NCI-H2227 (cell line): Measurements from ENCODE around the gene KIAA1755.
A peak's percentile ranks its signal among the peaks of the same experiment; 100 is the strongest.

Experiments
- DNase-seq: peaks from one replicate; lab custom pipeline; 2025; ENCODE audit not compliant: unreplicated experiment; lab: John Stamatoyannopoulos, UW

The KIAA1755 gene

DNA sequence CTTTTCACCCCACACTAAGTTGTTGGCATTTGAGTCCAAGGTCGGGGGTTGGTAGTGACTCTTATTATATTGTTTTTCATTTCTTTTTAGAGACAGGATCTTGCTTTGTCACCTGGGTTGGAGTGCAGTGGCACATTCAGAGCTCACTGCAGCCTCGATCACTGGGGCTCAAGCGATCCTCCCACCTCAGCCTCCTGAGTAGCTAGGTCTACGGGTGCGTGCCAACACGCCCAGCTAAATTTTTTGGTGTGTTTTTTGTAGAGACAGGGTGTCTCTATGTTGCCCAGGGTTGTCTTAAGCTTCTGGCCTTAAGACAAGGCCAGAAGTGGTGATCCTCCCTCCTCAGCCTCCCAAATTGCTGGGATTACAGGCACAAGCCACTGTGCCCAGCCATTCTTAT, 70.4 kb downstream of the KIAA1755 start:
- no peak for DNase-seq

DNA sequence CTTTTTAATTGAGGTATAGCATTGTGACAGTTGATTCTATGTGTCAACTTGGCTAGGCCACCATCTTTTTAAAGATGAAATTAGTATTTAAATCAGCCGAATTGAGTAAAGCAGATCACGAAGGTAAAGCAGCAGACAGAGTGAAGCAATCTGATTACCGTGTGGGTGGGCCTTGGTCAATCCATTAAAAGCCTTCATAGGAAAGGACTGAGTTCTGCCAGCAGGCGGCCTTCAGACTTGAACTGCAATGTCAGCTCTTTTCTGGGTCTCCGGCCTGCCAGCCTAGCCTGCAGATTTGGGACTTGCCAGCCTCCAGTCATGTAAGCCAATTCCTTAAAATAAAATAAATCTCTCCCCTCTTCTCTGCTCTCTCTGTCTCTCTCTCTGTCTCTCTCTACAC, 73.0 kb downstream of the KIAA1755 start:
- DNase-seq, result peak; percentile 42

DNA sequence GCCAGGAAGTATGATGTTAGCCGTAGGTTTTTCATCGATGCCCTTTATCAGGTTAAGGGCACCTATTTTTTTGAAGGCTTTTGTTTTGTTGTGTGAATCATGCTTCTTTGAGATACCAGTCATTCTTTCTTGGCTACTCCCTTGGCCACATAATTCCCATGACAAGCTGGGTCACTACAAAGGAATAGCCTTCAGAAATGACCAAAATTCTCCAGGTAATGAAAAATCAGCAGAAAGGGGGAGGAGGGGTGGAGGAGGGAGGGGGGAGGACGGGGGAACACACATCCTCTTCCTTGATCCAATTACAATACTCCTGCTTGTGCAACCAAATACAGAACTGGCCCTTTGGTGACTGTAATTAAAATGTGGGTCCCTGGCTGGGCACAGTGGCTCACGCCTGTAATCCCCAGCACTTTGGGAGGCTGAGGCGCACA, 73.7 kb downstream of the KIAA1755 start:
- DNase-seq, result no peak

DNA sequence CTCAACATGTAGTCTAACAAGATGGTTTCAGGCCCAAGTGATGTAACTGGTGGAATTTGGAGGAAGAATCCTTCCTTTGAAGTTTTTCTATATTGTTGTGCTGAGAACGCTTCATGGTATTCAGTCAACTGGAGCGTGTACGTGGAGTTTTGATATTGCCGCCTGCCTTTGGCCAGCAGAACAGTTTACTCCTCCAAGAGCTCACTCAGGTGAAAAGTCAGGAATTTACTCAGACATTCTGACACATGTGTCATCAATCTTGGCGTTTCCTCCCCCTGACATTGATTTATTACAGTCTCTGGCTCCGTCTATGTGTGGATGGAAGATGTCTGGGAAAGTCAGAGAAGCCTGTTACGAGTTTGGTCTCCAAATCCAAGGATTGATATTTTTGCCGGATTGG, 76.4 kb downstream of the KIAA1755 start:
- DNase-seq, result no peak

DNA sequence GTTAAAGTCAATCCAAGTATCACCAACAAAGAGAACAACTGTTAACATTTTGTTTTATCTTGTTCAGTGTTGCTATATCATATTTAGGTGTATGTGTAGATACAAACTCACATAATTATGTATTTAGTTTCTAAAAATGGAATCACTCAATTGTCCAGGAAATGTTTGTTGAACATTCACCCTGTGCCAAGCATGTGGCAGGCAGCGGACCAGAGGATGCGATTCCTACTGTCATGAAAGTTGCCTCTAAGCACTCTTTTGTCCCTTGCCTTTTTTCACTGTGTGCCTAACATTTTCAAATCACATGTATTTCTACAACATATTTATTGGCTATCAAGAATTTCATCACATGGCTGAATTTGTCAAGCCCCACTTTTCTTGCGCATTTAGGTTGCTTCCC, 78.6 kb downstream of the KIAA1755 start:
- DNase-seq, result no peak

DNA sequence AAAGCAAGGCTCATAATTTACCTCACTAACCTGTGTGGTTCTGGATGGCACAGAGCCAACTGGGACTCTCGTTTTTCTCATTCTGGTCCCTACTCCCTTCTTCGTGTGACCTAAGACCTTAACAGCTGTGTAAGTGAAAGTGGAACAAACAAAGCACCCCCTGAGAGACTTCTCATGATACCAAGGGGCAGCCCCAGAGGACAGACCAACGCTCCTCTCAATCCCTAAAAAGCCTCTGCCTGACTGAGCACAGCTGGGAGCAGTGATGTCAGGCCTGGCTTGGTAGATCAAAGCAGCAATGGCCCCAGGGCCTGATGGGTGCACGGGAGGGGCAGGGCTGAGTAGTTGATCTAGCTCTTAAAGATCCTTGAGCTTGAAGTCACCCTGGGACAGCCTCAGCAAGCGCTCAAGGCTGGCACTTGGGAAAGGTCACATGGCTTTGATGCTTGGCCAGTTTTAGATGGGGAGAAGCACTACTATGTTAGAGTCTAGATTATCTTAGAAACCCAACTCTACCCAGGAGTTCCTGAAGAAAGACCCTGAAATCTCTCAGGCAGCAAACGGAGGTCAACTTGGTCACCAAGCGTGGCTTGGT, 79.2 kb downstream of the KIAA1755 start:
- DNase-seq, result no peak

DNA sequence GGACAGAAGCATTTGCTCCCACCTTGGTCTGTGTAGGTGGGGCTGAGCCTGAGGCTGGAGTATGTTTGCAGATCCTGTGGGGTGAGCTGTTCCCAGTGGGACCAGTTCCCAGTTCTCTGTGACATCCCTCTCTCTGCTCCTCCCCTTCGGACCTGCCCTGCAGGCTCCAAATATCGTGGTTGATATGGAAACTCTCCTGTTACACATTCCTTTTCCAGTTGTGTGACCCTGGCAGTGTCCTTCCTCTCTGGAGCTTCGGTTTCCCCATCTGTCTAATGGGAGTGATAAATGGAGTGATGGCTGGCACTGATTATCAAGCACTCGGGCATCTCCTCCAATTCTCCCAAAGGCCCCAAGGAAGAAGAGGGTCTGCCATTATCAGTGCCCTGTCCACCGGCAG, 79.8 kb downstream of the KIAA1755 start:
- DNase-seq, result no peak

DNA sequence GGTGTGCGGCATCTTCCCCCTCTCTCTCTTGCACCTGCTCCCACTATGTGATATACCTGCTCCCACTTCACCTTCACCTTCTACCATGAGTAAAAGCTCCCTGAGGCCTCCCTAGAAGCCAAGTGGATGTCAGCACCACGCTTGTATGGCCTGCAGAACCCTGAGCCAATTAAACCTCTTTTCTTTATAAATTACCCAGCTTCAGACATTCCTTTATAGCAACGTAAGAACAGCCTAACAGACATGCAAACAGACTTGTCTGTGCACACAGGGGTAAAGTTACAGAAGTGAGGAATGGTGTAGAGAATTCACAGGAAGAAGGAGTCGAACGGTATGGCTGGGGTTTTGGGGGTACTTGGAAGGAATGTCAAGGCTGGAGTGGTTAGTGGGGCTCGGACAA, 80.7 kb downstream of the KIAA1755 start:
- no peak for DNase-seq

DNA sequence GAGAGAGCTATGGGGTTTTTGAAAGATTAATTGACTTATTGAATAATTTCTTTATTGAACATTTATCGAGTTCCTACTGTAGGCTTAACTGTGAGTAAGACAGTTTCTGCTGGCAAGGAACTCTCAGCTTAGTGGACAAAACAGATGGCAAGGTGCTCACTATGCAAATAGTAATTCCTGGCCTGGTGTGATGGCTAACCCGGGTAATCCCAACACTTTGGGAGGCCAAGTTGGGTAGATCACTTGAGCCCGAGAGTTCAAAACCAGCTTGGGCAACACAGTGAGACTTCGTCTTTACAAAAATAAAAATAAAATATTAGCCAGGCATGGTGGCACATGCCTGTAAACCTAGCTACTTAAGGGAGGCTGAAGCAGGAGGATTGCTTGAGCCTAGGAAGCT, 82.0 kb downstream of the KIAA1755 start:
- no peak for DNase-seq

DNA sequence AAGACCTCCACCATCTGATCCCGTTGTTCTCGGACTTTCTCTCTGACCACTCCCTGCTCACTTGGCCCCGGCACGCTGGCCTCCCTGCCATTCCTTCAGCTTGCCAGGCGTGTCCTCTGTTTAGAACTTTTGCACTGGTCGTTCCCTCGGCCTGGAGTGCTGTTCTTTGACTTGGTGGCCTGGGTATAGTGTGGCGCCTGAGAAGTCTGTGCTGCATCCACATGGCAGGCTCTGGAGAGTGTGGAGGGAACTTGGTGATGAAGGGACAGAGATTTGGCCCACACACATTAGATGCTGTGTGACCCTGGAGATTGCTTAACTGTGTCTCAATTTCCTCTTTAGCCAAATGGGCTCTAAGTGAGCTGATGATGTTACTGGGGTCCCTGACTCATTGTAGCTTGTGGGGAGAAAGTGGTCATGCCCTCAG, 82.5 kb downstream of the KIAA1755 start:
- no peak for DNase-seq

DNA sequence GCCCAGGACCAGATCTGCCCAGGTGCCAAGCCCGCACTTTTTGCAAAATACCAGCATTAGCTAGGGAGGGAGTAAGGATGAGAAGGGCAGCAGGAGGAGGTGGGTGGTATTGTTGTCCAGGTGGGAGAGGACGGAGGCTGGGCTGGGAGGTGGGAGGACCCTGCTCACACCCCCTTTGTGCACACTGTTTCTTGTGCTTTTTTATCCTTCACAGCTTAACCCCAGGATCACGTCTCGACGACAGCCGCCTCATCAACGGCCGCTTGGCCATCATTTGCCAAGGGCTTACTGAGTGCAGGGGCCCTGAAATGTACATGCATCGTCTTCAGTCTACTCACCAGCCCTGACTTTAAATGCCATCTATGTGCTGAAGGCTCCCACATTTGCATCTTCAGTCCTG, 83.3 kb downstream of the KIAA1755 start:
- DNase-seq, result no peak

DNA sequence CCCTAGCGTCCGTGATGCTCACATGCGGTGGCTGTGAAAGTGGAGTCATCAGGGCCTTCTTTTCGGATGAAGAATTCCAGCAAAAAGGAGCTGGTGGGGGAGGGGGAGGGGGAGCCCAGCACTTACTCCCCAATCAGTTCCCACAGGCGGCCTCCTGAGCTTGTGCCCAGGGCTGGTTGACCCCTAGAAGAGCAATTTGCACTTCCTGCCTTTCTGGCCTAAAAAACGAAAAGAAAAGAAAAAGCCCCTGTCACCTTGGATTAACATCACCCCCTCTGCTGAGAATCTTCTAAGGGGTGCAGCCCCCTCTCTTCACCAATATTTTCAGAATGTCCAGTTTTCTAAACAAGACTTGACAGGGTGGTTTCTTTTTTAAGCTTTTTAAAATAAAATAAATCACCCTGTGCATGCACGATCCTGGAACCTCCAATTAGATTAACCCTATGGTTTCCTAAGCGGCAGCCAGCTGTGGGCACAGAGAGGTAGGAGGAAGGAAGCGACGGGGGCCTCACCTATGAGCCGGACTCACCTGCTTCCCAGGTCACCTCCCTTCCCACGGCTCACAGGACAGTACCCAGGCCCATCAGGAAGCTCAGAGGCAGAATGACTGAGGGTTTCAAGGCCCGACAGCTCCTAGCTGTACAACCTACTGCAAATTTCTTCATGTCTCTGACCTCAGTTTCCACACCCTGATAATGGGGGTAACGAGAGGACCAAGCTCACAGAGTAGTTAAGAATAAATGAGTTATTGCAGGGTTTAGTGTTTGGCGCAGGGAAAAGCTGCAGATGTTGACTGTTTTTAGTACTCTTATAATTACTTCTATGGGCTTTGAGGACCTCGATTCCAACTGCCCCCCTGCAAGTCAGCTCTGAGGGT, 85.0 kb downstream of the KIAA1755 start:
- DNase-seq, result no peak

DNA sequence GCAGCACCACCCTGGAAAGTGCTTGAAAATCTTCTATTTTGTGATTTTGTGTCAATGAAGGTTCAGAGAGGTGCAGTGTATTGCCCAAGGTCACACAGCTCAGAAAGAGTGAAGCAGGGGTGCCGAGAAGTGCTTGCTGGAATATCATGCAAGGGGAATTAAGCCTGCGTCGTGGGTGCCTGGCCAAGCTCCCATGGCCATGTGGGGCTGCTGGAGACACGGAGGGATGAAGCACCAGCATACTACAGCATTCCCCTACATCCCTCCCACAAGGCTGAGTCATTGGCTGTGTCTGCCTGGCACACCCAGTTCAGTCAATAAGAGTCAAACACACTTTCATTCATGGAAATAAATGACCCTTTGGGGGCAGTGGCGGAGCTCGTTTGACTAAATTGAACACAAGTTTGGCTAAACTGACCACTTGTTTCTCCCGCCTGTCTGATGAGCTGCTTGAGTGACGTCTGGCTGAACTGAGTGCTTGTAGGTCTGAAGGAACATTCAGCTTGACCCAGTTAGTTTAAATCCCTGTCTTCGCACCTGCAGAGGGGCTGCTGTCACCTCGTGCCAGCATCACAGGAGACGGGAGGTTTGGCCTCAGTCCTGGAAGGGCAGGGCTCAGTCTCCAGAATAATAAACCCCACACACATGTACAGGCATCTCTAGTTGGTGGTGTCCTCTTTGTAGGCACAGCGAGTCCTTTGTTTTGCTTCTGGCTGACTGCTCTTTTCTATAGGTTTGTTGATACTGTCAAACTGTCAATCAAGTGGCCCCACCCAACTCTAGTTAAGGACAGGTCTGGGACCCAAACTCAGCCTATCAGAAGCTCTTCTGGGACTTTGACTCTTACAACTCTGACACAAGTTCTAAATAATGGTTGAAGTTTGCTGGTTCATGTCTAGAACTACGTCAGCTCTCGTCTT, 87.0 kb downstream of the KIAA1755 start:
- no peak for DNase-seq

DNA sequence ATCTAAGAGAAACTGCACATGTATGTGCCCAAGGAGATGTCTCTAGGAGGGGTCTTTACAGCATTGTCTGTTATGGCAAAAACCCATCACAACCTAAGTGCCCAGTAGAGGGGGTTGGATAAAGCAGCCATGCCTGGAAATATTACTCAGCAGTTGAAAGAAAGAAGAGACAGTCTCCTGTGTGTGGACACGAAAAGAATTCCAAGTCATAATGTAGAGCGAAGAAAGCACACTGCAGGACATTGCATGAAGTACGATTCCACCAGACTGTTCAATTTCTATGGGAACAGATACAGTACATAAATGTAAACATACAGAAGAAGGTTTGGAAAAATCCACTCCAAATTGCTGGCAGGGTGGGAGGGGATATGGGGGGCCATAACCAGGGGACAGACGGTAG, 88.1 kb downstream of the KIAA1755 start:
- no peak for DNase-seq

DNA sequence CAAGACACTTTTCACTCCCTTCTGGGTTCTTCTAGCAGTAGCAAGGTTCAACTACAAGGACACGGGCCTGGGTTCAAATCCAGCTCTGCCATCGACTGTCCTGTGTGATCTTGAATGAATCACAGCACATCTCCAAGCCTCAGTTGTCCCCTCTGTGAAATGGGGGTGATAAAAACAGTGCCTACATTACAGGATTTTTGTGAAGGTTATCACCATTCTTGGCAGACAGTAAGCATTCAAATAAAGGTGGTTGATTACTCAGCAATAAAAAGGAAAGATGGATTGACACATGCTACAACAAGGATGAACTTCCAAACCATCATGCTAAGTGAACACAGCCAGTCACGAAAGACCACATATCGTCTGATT, 88.9 kb downstream of the KIAA1755 start:
- DNase-seq, result no peak

DNA sequence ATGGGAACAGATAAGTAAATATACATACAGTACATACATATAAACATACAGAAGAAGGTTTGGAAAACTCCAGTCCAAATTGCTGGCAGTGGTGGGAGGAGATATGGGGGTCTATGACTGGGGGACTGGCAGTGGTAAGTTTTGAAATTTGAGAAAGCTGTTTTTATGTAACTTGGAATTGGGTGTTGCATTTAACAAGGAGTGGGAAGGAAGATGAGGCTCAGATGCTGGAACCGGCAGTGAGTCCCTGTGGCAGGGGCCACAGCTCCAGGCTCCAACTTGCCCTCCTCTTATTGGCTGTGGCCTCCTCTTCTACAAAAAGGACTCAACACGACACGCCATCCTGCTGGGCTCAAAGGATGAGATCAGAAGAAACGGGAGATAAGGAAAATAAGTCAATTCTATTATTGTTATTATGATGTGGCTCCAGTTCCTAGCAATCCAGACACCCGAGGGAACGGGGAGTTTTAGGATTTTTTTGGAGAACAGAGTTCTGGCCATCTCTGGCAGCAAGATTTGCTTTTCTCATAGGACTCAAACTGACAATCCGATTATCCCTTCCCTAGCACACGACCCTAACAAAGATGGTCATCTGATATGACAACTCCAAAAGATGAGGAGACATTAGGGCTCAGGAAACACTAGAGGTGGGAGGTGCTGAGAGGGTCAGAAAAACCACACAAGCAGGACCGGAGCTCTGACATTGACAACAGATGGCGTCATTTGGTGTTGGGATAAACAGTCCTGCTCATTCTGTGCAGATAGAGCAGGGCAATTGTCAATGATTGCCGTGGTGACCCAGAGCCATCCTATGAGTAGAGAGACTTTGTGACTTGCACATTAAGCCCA, 89.5 kb downstream of the KIAA1755 start:
- DNase-seq, result no peak

DNA sequence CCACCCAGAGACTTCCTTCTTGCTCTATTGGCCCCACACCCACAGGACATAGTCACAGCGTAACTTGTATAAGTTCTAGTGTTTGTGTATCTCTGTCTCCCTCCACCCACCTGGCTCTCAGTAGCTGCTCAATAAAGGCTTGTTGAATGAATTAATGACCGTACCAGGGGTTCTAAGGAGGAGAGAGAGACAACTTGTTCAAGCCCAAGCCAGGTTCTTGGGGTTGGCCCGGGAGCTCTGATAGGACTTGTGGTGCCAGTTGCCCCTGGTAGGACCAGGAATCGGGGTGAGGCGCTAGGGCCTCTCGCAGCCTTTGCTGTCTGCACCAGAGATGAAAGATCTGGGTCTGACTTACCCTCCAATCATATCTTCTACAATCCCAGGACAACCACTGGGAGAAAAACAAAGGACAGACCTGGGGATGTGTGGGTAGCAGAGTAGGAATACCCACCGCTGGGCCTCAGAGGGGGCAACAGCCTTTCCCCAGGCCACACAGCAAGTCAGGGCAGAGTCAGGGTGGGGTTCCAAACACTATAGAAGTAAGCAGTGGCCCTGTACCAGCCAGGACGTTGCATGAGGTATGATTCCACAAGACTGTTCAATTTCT, 90.2 kb downstream of the KIAA1755 start:
- no peak for DNase-seq

DNA sequence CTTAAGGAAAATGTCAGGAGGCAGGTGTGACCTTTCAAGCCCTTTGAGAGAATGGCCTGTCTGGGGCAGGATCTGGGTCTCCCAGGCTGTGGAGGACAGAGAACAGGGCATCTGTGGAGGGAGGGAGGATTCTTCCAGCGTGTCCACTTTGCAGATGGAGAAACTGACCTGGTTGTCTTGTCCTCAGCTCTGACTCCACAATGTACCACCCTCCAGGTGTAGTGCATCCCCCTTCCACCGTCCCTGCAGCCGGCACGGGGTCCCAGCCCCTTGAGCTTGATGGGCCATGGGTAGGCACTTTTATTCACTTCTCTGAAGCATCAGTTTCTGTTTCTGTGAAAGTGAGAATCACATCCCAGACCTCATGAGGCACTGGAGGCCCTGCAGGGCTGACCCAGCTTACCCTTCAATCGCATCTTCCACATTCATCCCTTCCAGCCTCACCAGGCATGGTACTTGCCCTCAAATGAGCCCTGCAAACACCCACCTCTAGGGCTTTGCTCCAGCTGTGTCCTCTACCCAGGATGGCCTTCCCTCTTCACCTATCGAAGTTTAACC, 90.8 kb downstream of the KIAA1755 start:
- DNase-seq, result no peak

DNA sequence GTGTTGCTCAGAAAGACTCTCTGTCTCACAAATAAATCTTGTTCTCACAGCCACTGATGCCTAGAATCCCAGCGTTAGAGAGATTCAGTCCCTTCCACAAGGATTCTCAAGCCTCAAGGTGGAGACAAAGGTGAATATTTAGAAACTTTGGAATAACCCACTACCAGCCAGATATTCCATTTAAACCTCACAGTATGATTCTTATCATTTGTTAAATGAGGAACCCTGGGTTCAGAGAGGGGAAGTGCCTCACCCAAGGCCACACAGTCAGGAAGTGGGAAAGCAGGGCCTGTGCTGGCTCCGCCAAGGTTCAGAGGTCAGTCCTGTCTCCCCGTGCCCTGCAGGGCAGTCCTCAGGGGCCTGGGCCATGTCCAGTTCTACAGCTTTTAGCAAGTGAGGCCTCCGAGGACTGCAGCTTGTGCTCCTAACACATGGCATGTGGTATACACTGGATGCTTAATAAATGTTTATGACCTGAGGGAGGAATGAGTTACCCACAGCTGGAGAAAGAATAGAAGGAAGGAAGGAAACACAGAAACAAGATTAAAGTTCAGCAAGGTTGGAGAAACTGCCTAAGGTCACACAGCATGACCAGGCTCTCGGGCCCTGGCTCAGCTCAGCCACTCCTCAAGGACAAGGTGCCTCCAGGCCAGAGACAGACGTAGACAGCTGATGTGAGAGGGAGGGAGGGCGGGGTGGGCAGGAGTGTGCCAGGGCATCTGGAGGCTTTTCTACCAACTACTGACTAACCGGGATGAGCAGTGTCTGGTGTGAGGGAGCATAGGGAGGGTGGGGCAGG, 91.5 kb downstream of the KIAA1755 start:
- no peak for DNase-seq
